Vagina (tissue), 2 donors: ENCODE measurements around the gene COMMD10. TPM values are rescaled to one million over a fixed set of nuclear protein-coding genes. Genes with fewer than 3 reads are reported as not detected.

Source experiments
- DNase-seq, 2 donors: peaks; one replicate each; pipeline ENCODE4 v3.0.0-alpha.2; 2017; ENCODE audit errors: extremely low spot score in 2 of 2
- H3K27ac ChIP-seq: fragments of 200-600 bp; sonication (generic); one replicate; pipeline ENCODE4 v1.5.1; 2019
- H3K27me3 ChIP-seq: fragments of 200-600 bp; sonication (generic); one replicate; pipeline ENCODE4 v1.5.1; 2019
- H3K36me3 ChIP-seq, 2 donors: fragments of 200-600 bp; sonication (generic); one replicate each; pipeline ENCODE4 v1.5.1; 2017 to 2019
- H3K4me1 ChIP-seq: fragments of 200-600 bp; sonication (generic); one replicate; pipeline ENCODE4 v1.5.1; 2019
- H3K4me3 ChIP-seq, 2 donors: fragments of 200-600 bp; sonication (generic); 1 replicate in 1 of 2; 2 replicates in 1 of 2; pipeline ENCODE4 v1.5.1; 2016 to 2019
- H3K9me3 ChIP-seq: fragments of 200-600 bp; sonication (generic); one replicate; pipeline ENCODE4 v1.5.1; 2019
- CTCF ChIP-seq, 3 experiments: fragments of 450-650 bp in 2 of 3; fragments of 200-600 bp in 1 of 3; sonication (generic) in 1 of 3; IDR thresholded peaks; one replicate each; pipeline ENCODE4 v1.5.1; 2017 to 2019; ENCODE audit warnings: antibody characterized with exemption in 3 of 3, mild to moderate bottlenecking in 2 of 3, moderate library complexity in 2 of 3
- POLR2A ChIP-seq, 2 donors: fragments of 450-650 bp; IDR thresholded peaks; one replicate each; pipeline ENCODE4 v1.6.1; 2017; ENCODE audit warnings: antibody characterized with exemption in 2 of 2, mild to moderate bottlenecking in 2 of 2, moderate library complexity in 2 of 2
- POLR2AphosphoS5 ChIP-seq, 2 donors: sonication (generic); formaldehyde crosslinking; IDR thresholded peaks; one replicate each; pipeline ENCODE4 v1.9.0; 2017; ENCODE audit warnings: antibody characterized with exemption in 2 of 2, mild to moderate bottlenecking in 2 of 2, low read depth in 1 of 2; ENCODE audit not compliant: insufficient read depth in 1 of 2
- intact Hi-C: fragments of 100-400 bp; cut with DNase I; formaldehyde crosslinking; loops from one replicate; pipeline ENCODE4 v1.15.1; 2023
- total RNA-seq: library from RNA; depleted of rRNA; stranded (reverse); fragments of >200 nt; gene quantifications from one replicate; pipeline ENCODE4 v1.2.3, GENCODE V29; 2016

COMMD10 gene
- total RNA-seq, 1 donor from 2014 or later = 22.6 TPM

- Histone ChIP-seq H3K4me3 (no peak overlapping the region), H3K27me3 (no peaks in the 10 kb centered on the region), H3K27ac (no peak overlapping the region), H3K4me1 (no peaks in the 10 kb centered on the region), H3K36me3 (peaks cover 0 to 8% of the 10 kb centered on the region in 2 donors), H3K9me3 (peaks cover 8% of the 10 kb centered on the region)
- DNase-seq = no peak
- intact Hi-C loops = no loop called here
- TF ChIP-seq POLR2A (IDR thresholded peaks at IDR 0.05) (no peak), CTCF (IDR thresholded peaks at IDR 0.05) (no peak), POLR2AphosphoS5 (IDR thresholded peaks at IDR 0.05; ENCODE audit: insufficient read depth in 1 of 2, low read depth in 1 of 2) (no peak)
These were observed 204.5 kb downstream of the COMMD10 start for GRCh38 chr5:116289276-116289675.

GRCh38 chr5:116291271-116291670 lies 206.4 kb downstream of the COMMD10 start:
- H3K36me3 ChIP-seq = peaks cover 0 to 8% of the 10 kb centered on the region in 2 donors
- H3K4me1 ChIP-seq = no peaks in the 10 kb centered on the region
- H3K27me3 ChIP-seq = no peaks in the 10 kb centered on the region
- no peak for DNase-seq
- H3K9me3 ChIP-seq = peaks cover 8% of the 10 kb centered on the region
- intact Hi-C loops = no loop called here
- TF ChIP-seq POLR2A (IDR thresholded peaks at IDR 0.05) = no peak
- no peak for TF ChIP-seq POLR2AphosphoS5 (IDR thresholded peaks at IDR 0.05; ENCODE audit: insufficient read depth in 1 of 2, low read depth in 1 of 2)
- no peak for TF ChIP-seq CTCF (IDR thresholded peaks at IDR 0.05)
- H3K27ac ChIP-seq = no peak overlapping the region
- H3K4me3 ChIP-seq = no peak overlapping the region

- no peaks in the 10 kb centered on the region for H3K4me1 ChIP-seq
- H3K4me3 ChIP-seq = no peak overlapping the region
- H3K36me3 ChIP-seq = peaks cover 0 to 8% of the 10 kb centered on the region in 2 donors
- no peak for DNase-seq
- peaks cover 8% of the 10 kb centered on the region for H3K9me3 ChIP-seq
- TF ChIP-seq POLR2AphosphoS5 (IDR thresholded peaks at IDR 0.05; ENCODE audit: insufficient read depth in 1 of 2, low read depth in 1 of 2) = no peak
- TF ChIP-seq POLR2A (IDR thresholded peaks at IDR 0.05) = no peak
- intact Hi-C loops = no loop called here
- H3K27me3 ChIP-seq = no peaks in the 10 kb centered on the region
- H3K27ac ChIP-seq = no peak overlapping the region
These were observed 207.5 kb downstream of the COMMD10 start for GRCh38 chr5:116292321-116292720.

GRCh38 chr5:116296335-116297072 lies 211.7 kb downstream of the COMMD10 start:
- peaks cover 0 to 29% of the 10 kb centered on the region in 2 donors for H3K36me3 ChIP-seq
- no peak overlapping the region for H3K4me3 ChIP-seq
- H3K27ac ChIP-seq = no peak overlapping the region
- no peaks in the 10 kb centered on the region for H3K27me3 ChIP-seq
- no peak for TF ChIP-seq POLR2AphosphoS5 (IDR thresholded peaks at IDR 0.05; ENCODE audit: insufficient read depth in 1 of 2, low read depth in 1 of 2)
- TF ChIP-seq CTCF (IDR thresholded peaks at IDR 0.05) = no peak
- no peak for TF ChIP-seq POLR2A (IDR thresholded peaks at IDR 0.05)
- no peaks in the 10 kb centered on the region for H3K9me3 ChIP-seq
- no peak for DNase-seq
- intact Hi-C loops = no loop called here
- no peaks in the 10 kb centered on the region for H3K4me1 ChIP-seq

GRCh38 chr5:116297296-116297814 lies 212.5 kb downstream of the COMMD10 start:
- intact Hi-C loops = no loop called here
- Histone ChIP-seq H3K27me3 (no peaks in the 10 kb centered on the region), H3K36me3 (peaks cover 0 to 29% of the 10 kb centered on the region in 2 donors), H3K27ac (no peak overlapping the region), H3K9me3 (no peaks in the 10 kb centered on the region), H3K4me3 (no peak overlapping the region), H3K4me1 (no peaks in the 10 kb centered on the region)
- TF ChIP-seq POLR2A (IDR thresholded peaks at IDR 0.05) = no peak
- no peak for TF ChIP-seq CTCF (IDR thresholded peaks at IDR 0.05)
- TF ChIP-seq POLR2AphosphoS5 (IDR thresholded peaks at IDR 0.05; ENCODE audit: insufficient read depth in 1 of 2, low read depth in 1 of 2) = no peak
- DNase-seq = no peak
